ENCODE data around the gene NOXO1.
A peak's percentile ranks its signal among the peaks of the same experiment; 100 is the strongest.

NOXO1 gene

GRCh38 chr16:1947369-1947670 is 33.9 kb downstream of the NOXO1 start:
- DNase-seq (ENCODE audit: low spot score) = no peak
- ChIA-PET POLR2A (ENCODE audit: low non-redundant PET) (no interaction called here), CTCF (interaction anchor here (0.6 kb wide), 1 partner anchor 268 kb away, joined by 3 read pairs; no protein-coding TSS in a partner anchor)
- no peak for TF ChIP-seq CTCF (conservative IDR thresholded peaks at IDR 0.05; ENCODE audit: low read depth)
- H3K27ac ChIP-seq = no peak overlapping the region

- ChIA-PET CTCF (interaction anchor here (0.5 to 0.6 kb wide), 2 partner anchors 50 to 269 kb away, joined by 3 to 6 read pairs; no protein-coding TSS in a partner anchor), POLR2A (ENCODE audit: low non-redundant PET) (no interaction called here)
- no peak for DNase-seq (ENCODE audit: low spot score)
- H3K27ac ChIP-seq = no peak overlapping the region
- TF ChIP-seq CTCF (conservative IDR thresholded peaks at IDR 0.05; ENCODE audit: low read depth) = no peak
These were observed 34.5 kb downstream of the NOXO1 start for GRCh38 chr16:1946495-1947368.

GRCh38 chr16:1945559-1946391 is 35.5 kb downstream of the NOXO1 start:
- DNase-seq (ENCODE audit: low spot score) = no peak
- ChIA-PET CTCF (interaction anchor here (0.5 kb wide), 1 partner anchor 51 kb away, joined by 6 read pairs; no protein-coding TSS in a partner anchor), POLR2A (ENCODE audit: low non-redundant PET) (interaction anchor here (0.6 kb wide), 1 partner anchor 16 kb away, joined by 3 read pairs; no protein-coding TSS in a partner anchor)
- no peak overlapping the region for H3K27ac ChIP-seq
- TF ChIP-seq CTCF (conservative IDR thresholded peaks at IDR 0.05; ENCODE audit: low read depth) = no peak

- ChIA-PET CTCF (interaction anchor here (0.7 kb wide), 2 partner anchors 28 to 107 kb away, joined by 3 read pairs; no protein-coding TSS in a partner anchor), POLR2A (ENCODE audit: low non-redundant PET) (interaction anchor here (0.7 kb wide), 1 partner anchor 8 kb away, joined by 3 read pairs; no protein-coding TSS in a partner anchor)
- H3K27ac ChIP-seq = no peak overlapping the region
- TF ChIP-seq CTCF (conservative IDR thresholded peaks at IDR 0.05; ENCODE audit: low read depth) = no peak
- no peak for DNase-seq (ENCODE audit: low spot score)
These were observed 36.6 kb downstream of the NOXO1 start for GRCh38 chr16:1944612-1945199.

- CTCF ChIA-PET = no interaction called here
- POLR2A ChIA-PET (ENCODE audit: low non-redundant PET) = interaction anchor here (0.5 to 1.0 kb wide), 4 partner anchors 16 to 43 kb away, joined by 3 to 5 read pairs (median 3); partner anchors contain the start of gene NDUFB10
- peak within 1 kb of the TSS; percentile 73 for H3K27ac ChIP-seq
These were observed 38.2 kb downstream of the NOXO1 start, which contains the start of gene MSRB1 for GRCh38 chr16:1942810-1943726. Gene MSRB1, minus strand, starts transcription at chr16:1943199. Its CDS starts 43 bp downstream, at chr16:1943156.

More at GRCh38 chr16:1942810-1943726, 38.2 kb downstream of the NOXO1 start, which contains the start of gene MSRB1:
- no peak for TF ChIP-seq CTCF (conservative IDR thresholded peaks at IDR 0.05; ENCODE audit: low read depth)
- peak; percentile 98 for DNase-seq (ENCODE audit: low spot score)

Measured in RWPE1 (cell line).